H9 (cell line): ENCODE results near the gene CDHR2. TPM values are rescaled to one million over a fixed set of nuclear protein-coding genes. Genes with fewer than 3 reads are reported as not detected.

Source experiments
- DNase-seq: peaks from one replicate; pipeline ENCODE4 v3.0.0-alpha.2; 2017
- H2AFZ ChIP-seq: one replicate; pipeline ENCODE4 v1.6.1; 2013; ENCODE audit warnings: mild to moderate bottlenecking, low read length, control low read depth, moderate library complexity
- H2AK5ac ChIP-seq: 2 replicates; pipeline ENCODE4 v1.6.1; 2013; ENCODE audit warnings: low read length, control low read depth, mixed read lengths; ENCODE audit not compliant: insufficient read length
- H2BK120ac ChIP-seq: one replicate; pipeline ENCODE4 v1.6.1; 2013; ENCODE audit warnings: low read depth, mild to moderate bottlenecking, low read length, control low read depth, inconsistent platforms; ENCODE audit not compliant: poor library complexity, severe bottlenecking
- H2BK12ac ChIP-seq: 2 replicates; pipeline ENCODE4 v1.6.1; 2013; ENCODE audit warnings: low read length, control low read depth, mixed read lengths, low read depth; ENCODE audit not compliant: insufficient read length
- H2BK15ac ChIP-seq: 2 replicates; pipeline ENCODE4 v1.6.1; 2013; ENCODE audit warnings: low read depth, low read length, control low read depth
- H2BK20ac ChIP-seq: one replicate; pipeline ENCODE4 v1.6.1; 2013; ENCODE audit warnings: low read depth, mild to moderate bottlenecking, low read length, control low read depth, inconsistent platforms; ENCODE audit not compliant: poor library complexity, severe bottlenecking
- H2BK5ac ChIP-seq: 2 replicates; pipeline ENCODE4 v1.6.1; 2013; ENCODE audit warnings: low read length, control low read depth, mixed read lengths; ENCODE audit not compliant: insufficient read length
- H3K14ac ChIP-seq: 2 replicates; pipeline ENCODE4 v1.6.1; 2013; ENCODE audit warnings: low read length, control low read depth; ENCODE audit not compliant: insufficient read depth
- H3K18ac ChIP-seq: 2 replicates; pipeline ENCODE4 v1.6.1; 2013; ENCODE audit warnings: low read depth, mild to moderate bottlenecking, mixed read lengths, low read length, control low read depth; ENCODE audit not compliant: insufficient read length
- H3K23ac ChIP-seq: 2 replicates; pipeline ENCODE4 v1.6.1; 2013; ENCODE audit warnings: low read length, control low read depth, mixed read lengths, low read depth; ENCODE audit not compliant: insufficient read length
- H3K23me2 ChIP-seq: 2 replicates; pipeline ENCODE4 v1.6.1; 2013; ENCODE audit warnings: low read depth, mild to moderate bottlenecking, mixed read lengths, low read length, control low read depth; ENCODE audit not compliant: insufficient read length, poor library complexity, severe bottlenecking
- H3K27ac ChIP-seq: 2 replicates; pipeline ENCODE4 v1.5.1; 2013; ENCODE audit warnings: low read length, control low read depth, mixed read lengths, low read depth; ENCODE audit not compliant: insufficient read length
- H3K27me3 ChIP-seq: 2 replicates; pipeline ENCODE4 v1.6.1; 2013; ENCODE audit warnings: low read length, control low read depth, inconsistent platforms; ENCODE audit not compliant: insufficient read depth
- H3K4ac ChIP-seq: 2 replicates; pipeline ENCODE4 v1.6.1; 2013; ENCODE audit warnings: low read depth, mild to moderate bottlenecking, control low read depth, inconsistent platforms, low read length, moderate library complexity
- H3K4me1 ChIP-seq: 2 replicates; pipeline ENCODE4 v1.6.1; 2013; ENCODE audit warnings: low read length, control low read depth, inconsistent platforms; ENCODE audit not compliant: insufficient read depth
- H3K4me2 ChIP-seq: 2 replicates; pipeline ENCODE4 v1.6.1; 2013; ENCODE audit warnings: low read length, control low read depth, mixed read lengths; ENCODE audit not compliant: insufficient read length, insufficient read depth
- H3K56ac ChIP-seq: 2 replicates; pipeline ENCODE4 v1.6.1; 2013; ENCODE audit warnings: low read depth, mild to moderate bottlenecking, mixed read lengths, low read length, control low read depth; ENCODE audit not compliant: insufficient read length
- H3K79me1 ChIP-seq: 2 replicates; pipeline ENCODE4 v1.6.1; 2013; ENCODE audit warnings: low read depth, mild to moderate bottlenecking, moderate library complexity, low read length, control low read depth, inconsistent platforms; ENCODE audit not compliant: insufficient read depth, poor library complexity, severe bottlenecking
- H3K79me2 ChIP-seq: 2 replicates; pipeline ENCODE4 v1.6.1; 2013; ENCODE audit warnings: low read length, control low read depth, inconsistent platforms; ENCODE audit not compliant: insufficient read depth
- H3K9ac ChIP-seq: 2 replicates; pipeline ENCODE4 v1.6.1; 2013; ENCODE audit warnings: low read length, control low read depth, mixed read lengths; ENCODE audit not compliant: insufficient read length; ENCODE audit errors: extremely low read depth
- H3K9me3 ChIP-seq: one replicate; pipeline ENCODE4 v1.6.1; 2013; ENCODE audit warnings: low read depth, low read length, inconsistent platforms; ENCODE audit not compliant: control insufficient read depth
- H3T11ph ChIP-seq: one replicate; pipeline ENCODE4 v1.6.1; 2013; ENCODE audit warnings: mild to moderate bottlenecking, low read length, control low read depth, inconsistent platforms
- H4K20me1 ChIP-seq: one replicate; pipeline ENCODE4 v1.6.1; 2013; ENCODE audit not compliant: control insufficient read depth, insufficient read length, insufficient read depth
- H4K5ac ChIP-seq: 2 replicates; pipeline ENCODE4 v1.6.1; 2013; ENCODE audit warnings: low read depth, mild to moderate bottlenecking, mixed read lengths, low read length, control low read depth; ENCODE audit not compliant: insufficient read length
- H4K8ac ChIP-seq: replicated peaks from 2 replicates; pipeline ENCODE4 v1.6.1; 2013; ENCODE audit warnings: low read length, control low read depth, mixed read lengths, low read depth; ENCODE audit not compliant: insufficient read length
- H4K91ac ChIP-seq: 2 replicates; pipeline ENCODE4 v1.6.1; 2013; ENCODE audit warnings: low read depth, mild to moderate bottlenecking, moderate library complexity, mixed read lengths, low read length, control low read depth; ENCODE audit not compliant: insufficient read length
- H3K27ac Mint-ChIP-seq, 3 experiments: 2 replicates in 2 of 3; 3 replicates in 1 of 3; pipeline ENCODE4 v1.8.0; 2020 to 2021; ENCODE audit warnings: mixed read lengths in 3 of 3, mild to moderate bottlenecking in 1 of 3, moderate library complexity in 1 of 3
- H3K27me3 Mint-ChIP-seq: 2 replicates; pipeline ENCODE4 v1.8.0; 2021; ENCODE audit warnings: low read depth, mild to moderate bottlenecking, moderate library complexity, mixed read lengths
- H3K36me3 Mint-ChIP-seq, 3 experiments: 2 replicates in 2 of 3; 3 replicates in 1 of 3; pipeline ENCODE4 v1.8.0; 2020 to 2021; ENCODE audit warnings: low read depth in 3 of 3, mixed read lengths in 3 of 3; ENCODE audit not compliant: insufficient read depth in 1 of 3
- H3K4me1 Mint-ChIP-seq, 2 experiments: 2 replicates each; pipeline ENCODE4 v1.8.0; 2020; ENCODE audit warnings: mixed read lengths in 2 of 2
- H3K4me3 Mint-ChIP-seq, 2 experiments: 2 replicates in 1 of 2; 3 replicates in 1 of 2; pipeline ENCODE4 v1.8.0; 2020 to 2021; ENCODE audit warnings: mild to moderate bottlenecking in 2 of 2, mixed read lengths in 2 of 2, moderate library complexity in 1 of 2
- H3K9me3 Mint-ChIP-seq, 2 experiments: 2 replicates in 1 of 2; 3 replicates in 1 of 2; pipeline ENCODE4 v1.8.0; 2020; ENCODE audit warnings: mild to moderate bottlenecking in 2 of 2, mixed read lengths in 2 of 2, moderate library complexity in 1 of 2
- CTCF ChIP-seq: fragments of 200-600 bp; sonication (generic); conservative IDR thresholded peaks from 3 replicates; pipeline ENCODE4 v1.8.0; 2021; ENCODE audit warnings: antibody characterized with exemption, mild to moderate bottlenecking
- WGBS: extraction: QIAGEN DNeasy Blood & Tissue Kit; methylation state at CpG from one replicate; pipeline ENCODE4 v1.1.7; 2013; ENCODE audit warnings: missing lambda C conversion rate, low lambda C conversion rate, mixed read lengths; ENCODE audit not compliant: insufficient read length; ENCODE audit errors: extremely low coverage; 5-methylcytosine and 5-hydroxymethylcytosine counted together
- total RNA-seq: library from RNA; stranded (reverse); gene quantifications from 2 replicates; pipeline ENCODE4 v1.2.1, GENCODE V29; 2021

Gene CDHR2
- total RNA-seq, 1 experiment from 2014 or later: 0.90 TPM

GRCh38 chr5:176536902-176537553, 12.1 kb upstream of the CDHR2 start, which contains the start of gene RNF44:
Gene RNF44, minus strand, starts transcription at chr5:176537402. Its CDS starts 4,930 bp downstream, at chr5:176532472.
- H3K36me3 Mint-ChIP-seq: peaks cover 13 to 32% (median 32%) of the 10 kb centered on the region in 3 experiments
- Histone ChIP-seq H3K27ac (peak within 1 kb of the TSS; percentile 85), H2BK20ac (peak within 1 kb of the TSS; percentile 49), H3T11ph (peak within 1 kb of the TSS; percentile 73), H2BK12ac (peak within 1 kb of the TSS; percentile 96), H3K18ac (peak within 1 kb of the TSS; percentile 98), H2AK5ac (peak within 1 kb of the TSS; percentile 57), H4K5ac (peak within 1 kb of the TSS; percentile 96), H3K23me2 (peaks cover 11% of the 10 kb centered on the region), H3K79me2 (peaks cover 38% of the 10 kb centered on the region), H2BK120ac (peak within 1 kb of the TSS; percentile 93), H4K20me1 (peaks cover 2% of the 10 kb centered on the region), H3K79me1 (peaks cover 3% of the 10 kb centered on the region), H3K23ac (no peak within 1 kb of the TSS), H4K8ac (peak within 1 kb of the TSS; percentile 30), H3K9ac (peak within 1 kb of the TSS; percentile 97), H3K4ac (peak within 1 kb of the TSS; percentile 98), H2AFZ (no peak within 1 kb of the TSS), H4K91ac (peak within 1 kb of the TSS; percentile 99), H3K14ac (peak within 1 kb of the TSS; percentile 99), H3K27me3 (no peaks in the 10 kb centered on the region), H3K4me2 (peak within 1 kb of the TSS; percentile 44), H3K56ac (no peak within 1 kb of the TSS), H2BK15ac (no peak within 1 kb of the TSS), H3K4me1 (peaks cover 11% of the 10 kb centered on the region; the same call in 1 of the 2 replicates), H2BK5ac (peak within 1 kb of the TSS; percentile 95), H3K9me3 (no peaks in the 10 kb centered on the region)
- peaks cover 60 to 64% of the 10 kb centered on the region in 2 experiments for H3K4me1 Mint-ChIP-seq
- H3K4me3 Mint-ChIP-seq: peak within 1 kb of the TSS; percentile 92 to 99
- DNase-seq: peak; percentile 98
- peak within 1 kb of the TSS; percentile 99 to 100 (median 99) for H3K27ac Mint-ChIP-seq
- WGBS: no CpG with 5 or more reads among the region's 63 CpGs
- H3K27me3 Mint-ChIP-seq: peaks cover 1% of the 10 kb centered on the region; the same call in 1 of the 2 replicates
- TF ChIP-seq CTCF: no peak
- H3K9me3 Mint-ChIP-seq: no peaks in the 10 kb centered on the region
